Endodermal cell (in vitro differentiated cells): ENCODE data around the gene CPED1. TPM values are rescaled to one million over a fixed set of nuclear protein-coding genes. Genes with fewer than 3 reads are reported as not detected.

Experiments
- DNase-seq: peaks from one replicate; pipeline ENCODE4 v3.0.0-alpha.2; 2017
- H3K27ac ChIP-seq: 2 replicates; pipeline ENCODE4 v1.5.1; 2013; ENCODE audit warnings: mild to moderate bottlenecking, low read depth, low read length, moderate library complexity
- H3K27me3 ChIP-seq: 2 replicates; pipeline ENCODE4 v1.6.1; 2013; ENCODE audit warnings: mild to moderate bottlenecking, low read length, moderate library complexity; ENCODE audit not compliant: insufficient read depth, control insufficient read depth, poor library complexity, severe bottlenecking
- H3K36me3 ChIP-seq: 2 replicates; pipeline ENCODE4 v1.7.0; 2013; ENCODE audit warnings: mild to moderate bottlenecking, low read length, moderate library complexity; ENCODE audit not compliant: control insufficient read depth, insufficient read depth
- H3K4me1 ChIP-seq: one replicate; pipeline ENCODE4 v1.7.0; 2013; ENCODE audit warnings: low read length; ENCODE audit not compliant: control insufficient read depth, insufficient read depth
- H3K4me3 ChIP-seq: 2 replicates; pipeline ENCODE4 v1.5.1; 2013; ENCODE audit warnings: mild to moderate bottlenecking, low read length, moderate library complexity
- H3K9ac ChIP-seq: 2 replicates; pipeline ENCODE4 v1.6.1; 2013; ENCODE audit warnings: mild to moderate bottlenecking, low read length, moderate library complexity; ENCODE audit not compliant: poor library complexity, severe bottlenecking; ENCODE audit errors: extremely low read depth
- H3K9me3 ChIP-seq: 2 replicates; pipeline ENCODE4 v1.6.1; 2013; ENCODE audit warnings: mild to moderate bottlenecking, low read length, moderate library complexity; ENCODE audit not compliant: control insufficient read depth
- H3K27ac Mint-ChIP-seq: 2 replicates; pipeline ENCODE4 v1.8.0; 2020; ENCODE audit warnings: mixed read lengths
- H3K27me3 Mint-ChIP-seq: 2 replicates; pipeline ENCODE4 v1.8.0; 2021; ENCODE audit warnings: mild to moderate bottlenecking, mixed read lengths; ENCODE audit not compliant: insufficient read depth
- H3K36me3 Mint-ChIP-seq: 2 replicates; pipeline ENCODE4 v1.8.0; 2020; ENCODE audit warnings: low read depth, mixed read lengths
- H3K4me1 Mint-ChIP-seq: 2 replicates; pipeline ENCODE4 v1.8.0; 2020; ENCODE audit warnings: mixed read lengths
- H3K4me3 Mint-ChIP-seq: 2 replicates; pipeline ENCODE4 v1.8.0; 2020; ENCODE audit warnings: mild to moderate bottlenecking, moderate library complexity, mixed read lengths
- H3K9me3 Mint-ChIP-seq: 2 replicates; pipeline ENCODE4 v1.8.0; 2020; ENCODE audit warnings: mild to moderate bottlenecking, mixed read lengths
- WGBS, 2 experiments: methylation state at CpG; one replicate each; pipeline versions ENCODE4 v1.1.5 to v1.1.7; 2013; ENCODE audit warnings: missing lambda C conversion rate in 2 of 2, mixed read lengths in 1 of 2; ENCODE audit not compliant: insufficient coverage in 1 of 2, insufficient read length in 1 of 2; 5-methylcytosine and 5-hydroxymethylcytosine counted together
- total RNA-seq, 2 donors: library from RNA; stranded (reverse); fragmentation: NEBNext Ultra II Directional in 1 of 2; extraction: Animal tissue kit (Norgen Biotek cat#: 25700) in 1 of 2; gene quantifications; 2 replicates in 1 of 2; 3 replicates in 1 of 2; pipeline ENCODE4 v1.2.1, GENCODE V29; 2021
- TF ChIP-seq, protein P1 (sequence below): fragments of 200-600 bp; sonication (generic); conservative IDR thresholded peaks from 2 replicates; pipeline ENCODE4 v1.5.0; 2021; ENCODE audit warnings: antibody characterized with exemption, mild to moderate bottlenecking

CPED1 gene
- total RNA-seq, 2 donors from 2014 or later, result 1.1 TPM; not detected in 1

GRCh38 chr7:121019018-121019417, 30.5 kb downstream of the CPED1 start:
- Mint-ChIP-seq H3K4me3 (no peak overlapping the region), H3K27ac (no peak overlapping the region), H3K36me3 (no peaks in the 10 kb centered on the region), H3K9me3 (no peaks in the 10 kb centered on the region), H3K4me1 (peaks cover 11% of the 10 kb centered on the region), H3K27me3 (no peaks in the 10 kb centered on the region)
- no peak for DNase-seq
- TF ChIP-seq, protein P1, sequence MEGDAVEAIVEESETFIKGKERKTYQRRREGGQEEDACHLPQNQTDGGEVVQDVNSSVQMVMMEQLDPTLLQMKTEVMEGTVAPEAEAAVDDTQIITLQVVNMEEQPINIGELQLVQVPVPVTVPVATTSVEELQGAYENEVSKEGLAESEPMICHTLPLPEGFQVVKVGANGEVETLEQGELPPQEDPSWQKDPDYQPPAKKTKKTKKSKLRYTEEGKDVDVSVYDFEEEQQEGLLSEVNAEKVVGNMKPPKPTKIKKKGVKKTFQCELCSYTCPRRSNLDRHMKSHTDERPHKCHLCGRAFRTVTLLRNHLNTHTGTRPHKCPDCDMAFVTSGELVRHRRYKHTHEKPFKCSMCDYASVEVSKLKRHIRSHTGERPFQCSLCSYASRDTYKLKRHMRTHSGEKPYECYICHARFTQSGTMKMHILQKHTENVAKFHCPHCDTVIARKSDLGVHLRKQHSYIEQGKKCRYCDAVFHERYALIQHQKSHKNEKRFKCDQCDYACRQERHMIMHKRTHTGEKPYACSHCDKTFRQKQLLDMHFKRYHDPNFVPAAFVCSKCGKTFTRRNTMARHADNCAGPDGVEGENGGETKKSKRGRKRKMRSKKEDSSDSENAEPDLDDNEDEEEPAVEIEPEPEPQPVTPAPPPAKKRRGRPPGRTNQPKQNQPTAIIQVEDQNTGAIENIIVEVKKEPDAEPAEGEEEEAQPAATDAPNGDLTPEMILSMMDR, result no peak
- no peaks in the 10 kb centered on the region for H3K9me3 ChIP-seq
- no peak overlapping the region for H3K4me3 ChIP-seq
- no peak overlapping the region for H3K9ac ChIP-seq
- 89% methylated on average over 2 of the region's 2 CpGs; no CpG with 5 or more reads in 1 of the 2 experiments for WGBS, 2 experiments
- no peaks in the 10 kb centered on the region for H3K27me3 ChIP-seq
- H3K27ac ChIP-seq, result no peak overlapping the region
- no peaks in the 10 kb centered on the region for H3K36me3 ChIP-seq
- no peaks in the 10 kb centered on the region for H3K4me1 ChIP-seq

DNA sequence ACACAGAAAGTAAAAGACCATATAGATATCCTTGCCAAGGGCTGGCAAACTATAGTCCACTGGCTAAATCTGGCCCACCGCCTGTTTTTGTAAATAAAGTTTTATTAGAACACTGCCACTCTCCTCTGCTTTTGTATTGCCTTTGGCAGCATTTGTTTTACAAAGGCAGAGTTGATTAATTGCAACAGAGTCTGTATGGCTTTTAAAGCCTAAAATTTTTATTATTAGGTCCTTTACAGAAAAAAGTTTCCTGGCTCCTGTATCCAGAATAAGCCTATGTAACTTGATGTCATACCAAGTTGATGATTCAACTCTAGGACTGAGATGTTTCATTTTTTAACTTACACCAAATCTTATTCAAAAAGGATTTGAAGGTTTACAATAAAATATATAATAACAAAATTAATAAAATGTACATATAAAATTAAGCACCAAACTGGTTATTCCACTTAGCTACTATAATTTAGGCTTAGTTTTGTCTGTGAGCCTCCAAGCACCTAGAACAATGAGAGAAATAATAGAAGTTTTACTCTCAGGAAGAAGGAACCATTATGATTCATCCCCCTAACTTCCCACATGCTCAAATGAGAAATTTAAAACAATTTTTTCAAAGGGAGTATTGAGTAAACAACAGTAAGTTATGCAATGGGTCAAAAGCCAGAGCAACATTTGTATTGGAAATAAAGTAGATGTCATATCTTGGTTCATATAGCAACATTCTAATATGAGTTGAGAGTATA, 31.9 kb downstream of the CPED1 start:
- TF ChIP-seq, protein P1, result no peak
- H3K4me1 ChIP-seq, result no peaks in the 10 kb centered on the region
- DNase-seq, result no peak
- H3K9me3 ChIP-seq, result no peaks in the 10 kb centered on the region
- no peaks in the 10 kb centered on the region for H3K27me3 Mint-ChIP-seq
- no peak overlapping the region for H3K27ac ChIP-seq
- no peak overlapping the region for H3K9ac ChIP-seq
- H3K9me3 Mint-ChIP-seq, result no peaks in the 10 kb centered on the region
- H3K36me3 ChIP-seq, result no peaks in the 10 kb centered on the region
- no peak overlapping the region for H3K4me3 ChIP-seq
- H3K4me3 Mint-ChIP-seq, result no peak overlapping the region
- H3K4me1 Mint-ChIP-seq, result peaks cover 16% of the 10 kb centered on the region
- H3K36me3 Mint-ChIP-seq, result no peaks in the 10 kb centered on the region
- no peak overlapping the region for H3K27ac Mint-ChIP-seq
- 90 to 100% methylated on average over 1 of the region's 1 CpG for WGBS, 2 experiments
- H3K27me3 ChIP-seq, result no peaks in the 10 kb centered on the region

GRCh38 chr7:121020989-121021969, 32.8 kb downstream of the CPED1 start:
- no peaks in the 10 kb centered on the region for H3K9me3 Mint-ChIP-seq

More at GRCh38 chr7:121020989-121021969, 32.8 kb downstream of the CPED1 start:
- H3K36me3 Mint-ChIP-seq, result no peaks in the 10 kb centered on the region
- Histone ChIP-seq H3K4me3 (no peak overlapping the region), H3K9me3 (peaks cover 6% of the 10 kb centered on the region), H3K36me3 (no peaks in the 10 kb centered on the region), H3K27me3 (no peaks in the 10 kb centered on the region), H3K27ac (no peak overlapping the region), H3K4me1 (no peaks in the 10 kb centered on the region), H3K9ac (no peak overlapping the region)
- no peak overlapping the region for H3K27ac Mint-ChIP-seq
- no peaks in the 10 kb centered on the region for H3K27me3 Mint-ChIP-seq
- 90 to 100% methylated on average over 1 to 5 of the region's 5 CpGs for WGBS, 2 experiments
- H3K4me3 Mint-ChIP-seq, result no peak overlapping the region
- H3K4me1 Mint-ChIP-seq, result peaks cover 16% of the 10 kb centered on the region
- DNase-seq, result no peak
- TF ChIP-seq, protein P1, result no peak
